Breast epithelium (tissue), 4 donors: Measurements from ENCODE around the gene RALGPS1. TPM values are rescaled to one million over a fixed set of nuclear protein-coding genes. Genes with fewer than 3 reads are reported as not detected.

Experiments
- DNase-seq, 2 donors: peaks; one replicate each; pipeline ENCODE4 v3.0.0-alpha.2; 2019; ENCODE audit warnings: low spot score in 2 of 2
- H3K27ac ChIP-seq, 2 donors: fragments of 200-600 bp; sonication (generic) in 1 of 2; one replicate each; pipeline ENCODE4 v1.5.1; 2016 to 2019; ENCODE audit warnings: mild to moderate bottlenecking in 1 of 2
- H3K27me3 ChIP-seq, 2 donors: fragments of 200-600 bp; sonication (generic) in 1 of 2; one replicate each; pipeline versions ENCODE4 v1.5.1 to v1.6.0; 2017 to 2019; ENCODE audit warnings: control low read depth in 1 of 2, mild to moderate bottlenecking in 1 of 2
- H3K36me3 ChIP-seq: fragments of 200-600 bp; one replicate; pipeline ENCODE4 v1.5.1; 2019
- H3K4me1 ChIP-seq, 2 donors: fragments of 200-600 bp; sonication (generic); one replicate each; pipeline ENCODE4 v1.5.1; 2016 to 2019; ENCODE audit warnings: control low read depth in 1 of 2
- H3K4me3 ChIP-seq, 3 donors: fragments of 200-600 bp; sonication (generic); 1 replicate in 2 of 3; 2 replicates in 1 of 3; pipeline ENCODE4 v1.5.1; 2016 to 2019; ENCODE audit warnings: mild to moderate bottlenecking in 3 of 3, moderate library complexity in 2 of 3
- H3K9me3 ChIP-seq, 2 donors: fragments of 200-600 bp; sonication (generic) in 1 of 2; one replicate each; pipeline ENCODE4 v1.5.1; 2016 to 2019; ENCODE audit warnings: control low read depth in 1 of 2
- CTCF ChIP-seq, 3 donors: fragments of 450-650 bp; IDR thresholded peaks; one replicate each; pipeline ENCODE4 v1.5.1; 2016 to 2017; ENCODE audit warnings: antibody characterized with exemption in 3 of 3, mild to moderate bottlenecking in 3 of 3, moderate library complexity in 3 of 3
- POLR2A ChIP-seq: fragments of 450-650 bp; IDR thresholded peaks from one replicate; pipeline ENCODE4 v1.6.1; 2016; ENCODE audit warnings: antibody characterized with exemption, mild to moderate bottlenecking, moderate library complexity
- POLR2AphosphoS5 ChIP-seq, 3 donors: sonication (generic); formaldehyde crosslinking; IDR thresholded peaks; one replicate each; pipeline ENCODE4 v1.6.1; 2017; ENCODE audit warnings: antibody characterized with exemption in 3 of 3
- intact Hi-C: fragments of 100-400 bp; cut with DNase I; formaldehyde crosslinking; loops from one replicate; pipeline ENCODE4 v1.15.1; 2023; ENCODE audit warnings: low total_unique reads
- total RNA-seq, 3 donors: library from RNA; depleted of rRNA; stranded (reverse); fragments of >200 nt; gene quantifications; one replicate each; pipeline ENCODE4 v1.1.0, GENCODE V29; 2016

RALGPS1 gene
- total RNA-seq, 3 donors from 2014 or later = 5.8 to 30.7 (median 15.1) TPM

- Histone ChIP-seq H3K36me3 (no peaks in the 10 kb centered on the region), H3K4me3 (no peak overlapping the region), H3K4me1 (no peaks in the 10 kb centered on the region), H3K9me3 (no peaks in the 10 kb centered on the region), H3K27ac (no peak overlapping the region), H3K27me3 (no peaks in the 10 kb centered on the region)
- TF ChIP-seq CTCF (IDR thresholded peaks at IDR 0.05) (no peak), POLR2A (no peak), POLR2AphosphoS5 (IDR thresholded peaks at IDR 0.05) (no peak)
- no peak for DNase-seq
- intact Hi-C loops = no loop called here
Measured at GRCh38 chr9:127208416-127208815, 293.8 kb downstream of the RALGPS1 start.

GRCh38 chr9:127209220-127209619, 294.6 kb downstream of the RALGPS1 start:
- no peak for TF ChIP-seq POLR2AphosphoS5 (IDR thresholded peaks at IDR 0.05)
- Histone ChIP-seq H3K36me3 (no peaks in the 10 kb centered on the region), H3K4me3 (no peak overlapping the region), H3K27ac (no peak overlapping the region), H3K27me3 (no peaks in the 10 kb centered on the region), H3K4me1 (no peaks in the 10 kb centered on the region), H3K9me3 (no peaks in the 10 kb centered on the region)
- no peak for DNase-seq
- intact Hi-C loops = no loop called here

- DNase-seq = no peak
- TF ChIP-seq POLR2A (no peak), CTCF (IDR thresholded peaks at IDR 0.05) (no peak), POLR2AphosphoS5 (IDR thresholded peaks at IDR 0.05) (no peak)
- Histone ChIP-seq H3K27ac (peak overlapping the region in 1 of 2 donors; percentile 52), H3K4me1 (no peaks in the 10 kb centered on the region), H3K4me3 (no peak overlapping the region), H3K36me3 (no peaks in the 10 kb centered on the region), H3K27me3 (no peaks in the 10 kb centered on the region), H3K9me3 (no peaks in the 10 kb centered on the region)
- intact Hi-C loops = loop anchor here (10.0 kb wide), 1 partner anchor 775 kb away; the partner anchor contains the start of gene EEIG1
Measured at GRCh38 chr9:127209948-127210640, 295.5 kb downstream of the RALGPS1 start.

GRCh38 chr9:127210851-127211730, 296.5 kb downstream of the RALGPS1 start:
- H3K4me3 ChIP-seq = no peak overlapping the region
- no peaks in the 10 kb centered on the region for H3K27me3 ChIP-seq
- no peak overlapping the region for H3K27ac ChIP-seq
- H3K4me1 ChIP-seq = no peaks in the 10 kb centered on the region
- no peaks in the 10 kb centered on the region for H3K36me3 ChIP-seq
- peak in 1 of 2 donors; percentile 17 for DNase-seq
- H3K9me3 ChIP-seq = no peaks in the 10 kb centered on the region
- intact Hi-C loops = loop anchor here (10.0 kb wide), 1 partner anchor 774 kb away; the partner anchor contains the start of gene EEIG1
- no peak for TF ChIP-seq POLR2AphosphoS5 (IDR thresholded peaks at IDR 0.05)
- TF ChIP-seq CTCF (IDR thresholded peaks at IDR 0.05) = no peak
- no peak for TF ChIP-seq POLR2A

- TF ChIP-seq POLR2A = no peak
- TF ChIP-seq CTCF (IDR thresholded peaks at IDR 0.05) = no peak
- no peak for TF ChIP-seq POLR2AphosphoS5 (IDR thresholded peaks at IDR 0.05)
- Histone ChIP-seq H3K9me3 (no peaks in the 10 kb centered on the region), H3K4me1 (no peaks in the 10 kb centered on the region), H3K27me3 (no peaks in the 10 kb centered on the region), H3K36me3 (no peaks in the 10 kb centered on the region), H3K4me3 (no peak overlapping the region), H3K27ac (no peak overlapping the region)
- no peak for DNase-seq
- intact Hi-C loops = loop anchor here (10.0 kb wide), 1 partner anchor 773 kb away; the partner anchor contains the start of gene EEIG1
Measured at GRCh38 chr9:127211983-127212382, 297.4 kb downstream of the RALGPS1 start.
